GM18498 (cell line): ENCODE data around the gene RSRC1.
"Not testable (repeated sequence)": the region's sequence is repeated elsewhere in the genome, so short reads cannot be mapped to it uniquely, and the experiment has no call there.

Experiments
- ATAC-seq: cut with Tn5 transposase; IDR thresholded peaks from one replicate; pipeline ENCODE4 v1.9.1; 2021; ENCODE audit warnings: mild to moderate bottlenecking, moderate library complexity; ENCODE audit not compliant: unreplicated experiment

The RSRC1 gene

GRCh38 chr3:158384019-158384418 lies 274.1 kb downstream of the RSRC1 start:
- ATAC-seq: peak; percentile 86

DNA sequence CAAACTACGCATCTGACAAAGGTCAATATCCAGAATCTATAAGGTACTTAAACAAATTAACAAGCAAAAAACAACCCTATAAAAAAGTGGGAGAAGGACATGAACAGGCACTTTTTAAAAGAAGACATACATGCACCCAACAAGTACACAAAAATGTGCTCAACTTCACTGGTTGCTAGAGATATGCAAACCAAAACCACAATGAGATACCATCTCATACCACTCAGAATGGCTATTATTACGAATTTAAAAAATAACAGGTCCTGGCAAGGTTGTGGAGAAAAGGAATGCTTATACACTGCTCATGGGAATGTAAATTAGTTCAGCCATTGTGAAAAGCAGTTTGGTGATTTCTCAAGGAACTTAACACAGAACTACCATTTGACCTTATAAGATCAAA lies 285.5 kb downstream of the RSRC1 start:
- no peak for ATAC-seq

DNA sequence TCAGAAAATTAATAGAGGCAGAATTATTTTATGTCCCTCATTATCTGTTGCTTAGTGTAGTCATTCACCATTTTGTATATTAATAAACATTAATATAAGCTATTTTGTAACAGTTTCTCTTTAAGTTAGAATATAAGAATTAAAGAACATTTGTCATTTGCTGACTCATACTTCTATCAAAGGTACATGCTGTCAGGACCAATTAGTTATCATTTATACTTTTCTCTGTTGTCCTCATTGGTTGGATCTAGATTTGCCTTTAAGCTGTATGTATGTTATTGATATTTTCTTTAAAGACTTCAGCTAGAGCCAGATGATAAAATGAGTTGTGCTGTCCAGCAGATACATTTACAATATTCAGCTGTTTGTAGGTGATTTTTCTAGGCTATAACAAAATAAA lies 292.7 kb downstream of the RSRC1 start:
- ATAC-seq: no peak

DNA sequence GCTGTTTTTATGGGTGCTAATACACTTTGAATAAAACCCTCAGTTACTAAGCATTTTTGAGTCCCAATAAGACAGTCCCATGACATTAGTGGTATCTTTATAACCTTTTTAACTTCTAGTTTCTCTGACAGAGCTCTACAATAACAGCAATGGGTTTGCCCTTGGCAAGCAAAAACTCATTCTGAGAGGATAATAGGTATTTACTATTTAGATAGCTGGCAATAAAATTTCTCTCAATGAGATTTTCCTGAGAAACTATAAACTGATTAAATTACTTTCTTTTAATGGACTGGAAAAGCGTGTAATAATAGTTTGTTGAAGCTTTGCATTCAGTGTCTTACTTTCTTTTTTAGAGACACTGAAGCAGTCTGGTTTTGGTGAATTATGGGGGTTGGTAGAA lies 293.1 kb downstream of the RSRC1 start:
- no peak for ATAC-seq

GRCh38 chr3:158404131-158404718 lies 294.3 kb downstream of the RSRC1 start:
- ATAC-seq: no peak

GRCh38 chr3:158405507-158405906 lies 295.6 kb downstream of the RSRC1 start:
- no peak for ATAC-seq

DNA sequence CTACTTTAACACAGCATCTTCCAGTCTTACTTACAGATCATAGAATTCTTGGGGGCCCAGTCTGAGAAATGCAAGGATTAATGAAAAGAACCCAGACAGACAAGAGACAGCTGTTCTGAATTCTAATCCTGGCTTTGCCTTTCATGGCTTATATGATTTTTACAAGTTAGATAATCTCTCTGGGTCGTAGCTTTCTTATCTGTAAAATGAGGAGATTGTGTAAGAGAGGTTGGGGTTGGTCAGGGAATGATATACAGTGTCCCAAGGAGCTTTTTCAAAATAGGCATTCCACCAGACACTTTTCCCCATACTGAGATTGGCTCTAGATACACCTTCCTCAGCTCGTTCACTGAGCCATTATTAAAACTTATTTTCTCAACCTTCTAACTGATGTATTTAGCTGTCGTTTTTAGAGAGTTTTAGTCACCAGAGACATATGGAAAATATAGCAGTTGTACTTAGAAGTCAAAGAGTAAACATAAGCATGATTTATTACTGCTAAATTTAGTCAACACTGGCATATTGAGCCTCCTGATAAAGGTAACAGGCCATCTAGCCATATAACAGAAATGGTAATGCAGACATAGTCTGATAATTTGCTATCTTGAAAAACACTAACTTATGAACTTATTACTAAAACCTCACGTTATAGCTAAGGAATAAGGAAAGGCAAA lies 298.1 kb downstream of the RSRC1 start:
- ATAC-seq: no peak

DNA sequence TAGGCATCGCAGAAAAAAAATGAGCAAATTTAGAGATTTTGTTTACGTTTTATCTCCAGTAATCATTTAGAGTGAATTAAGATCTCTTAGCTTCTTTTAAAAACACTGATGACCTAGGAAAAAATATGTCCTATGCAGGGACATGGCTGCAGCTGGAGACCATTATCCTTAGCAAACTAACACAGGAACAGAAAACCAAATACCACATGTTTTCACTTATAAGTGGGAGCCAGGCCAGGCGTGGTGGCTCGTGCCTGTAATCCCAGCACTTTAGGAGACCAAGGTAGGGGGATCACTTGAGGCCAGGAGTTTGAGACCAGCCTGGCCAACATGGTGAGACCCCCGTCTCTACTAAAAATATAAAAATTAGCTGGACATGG lies 298.6 kb downstream of the RSRC1 start:
- not testable (repeated sequence) for ATAC-seq

DNA sequence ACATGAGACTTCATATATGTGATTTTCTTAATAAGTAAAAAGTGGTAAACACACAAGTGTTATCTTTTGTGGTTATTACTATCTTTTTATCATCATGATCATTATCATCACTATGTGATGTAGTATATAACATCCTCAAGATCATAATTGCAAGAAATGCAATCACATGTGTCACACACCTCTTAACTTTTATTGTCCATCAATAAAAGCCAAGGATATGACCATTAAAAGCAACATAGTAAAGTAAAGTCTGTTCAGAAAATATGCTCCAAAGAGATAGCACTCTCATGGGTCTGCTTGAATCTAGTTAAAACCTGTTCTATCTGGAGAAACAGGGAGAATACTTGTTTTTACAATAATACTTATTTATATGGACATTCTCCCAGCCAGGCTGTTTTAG lies 308.1 kb downstream of the RSRC1 start:
- ATAC-seq: no peak

- ATAC-seq: no peak
Measured at GRCh38 chr3:158419820-158420653, 310.1 kb downstream of the RSRC1 start.

GRCh38 chr3:158420654-158421396 lies 310.9 kb downstream of the RSRC1 start:
- ATAC-seq: peak; percentile 91

GRCh38 chr3:158430448-158430847 lies 320.6 kb downstream of the RSRC1 start:
- no peak for ATAC-seq

- no peak for ATAC-seq
Measured at GRCh38 chr3:158430968-158431367, 321.1 kb downstream of the RSRC1 start.

DNA sequence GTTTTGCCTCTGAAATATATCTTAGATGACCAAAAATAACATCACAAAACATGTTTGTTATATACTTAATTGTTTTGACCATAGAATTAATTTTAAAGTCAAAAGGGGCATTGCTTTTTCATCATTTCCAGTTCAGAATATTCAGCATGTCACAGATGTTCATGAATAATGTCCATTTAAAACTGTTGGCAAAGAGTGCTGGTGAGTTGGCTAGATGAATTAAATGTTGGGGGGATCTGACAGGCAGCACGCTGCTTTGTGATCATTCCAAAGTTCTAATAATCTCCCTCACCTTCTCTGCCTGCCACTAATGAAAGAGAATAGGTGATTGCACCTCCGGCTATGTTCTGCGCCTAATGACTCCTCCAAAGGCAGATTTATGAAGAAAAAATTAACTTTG lies 321.9 kb downstream of the RSRC1 start:
- no peak for ATAC-seq

GRCh38 chr3:158434412-158435038 lies 324.6 kb downstream of the RSRC1 start:
- peak; percentile 91 for ATAC-seq

DNA sequence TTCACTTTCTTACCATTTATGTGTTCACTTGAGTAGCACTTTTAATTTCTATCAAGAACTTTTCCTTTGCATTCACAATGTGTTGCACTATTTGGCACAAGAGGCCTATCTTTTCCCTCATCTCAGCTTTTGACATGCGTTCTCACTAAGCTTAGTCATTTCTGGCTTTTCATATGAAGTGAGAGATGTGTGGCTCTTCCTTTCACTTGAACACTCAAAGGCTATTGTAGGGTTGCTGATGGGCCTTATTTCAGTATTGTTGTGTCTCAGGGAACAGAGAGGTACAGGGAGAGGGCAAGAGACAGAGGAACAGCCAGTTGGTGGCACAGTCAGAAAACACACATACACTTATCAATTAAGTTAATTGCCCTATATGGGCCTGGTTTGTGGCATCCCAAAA lies 333.7 kb downstream of the RSRC1 start:
- peak; percentile 94 for ATAC-seq

DNA sequence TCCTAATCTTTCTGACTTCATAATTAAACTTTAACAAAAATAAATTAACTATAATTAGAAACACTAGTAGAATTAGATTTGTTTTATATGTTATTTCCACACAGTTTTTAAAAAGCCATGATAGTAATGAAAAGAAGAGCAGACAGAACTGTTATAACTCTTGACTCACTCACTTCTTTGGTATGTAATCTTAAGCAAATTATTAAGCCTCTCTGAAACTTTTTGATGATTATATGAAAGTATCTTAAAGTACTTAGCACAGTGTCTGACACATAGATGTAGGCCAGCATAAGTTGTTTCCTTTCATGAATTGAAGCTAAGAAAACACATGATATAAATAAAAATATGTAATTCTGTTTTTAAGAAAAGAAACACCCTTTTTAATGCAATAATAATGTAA lies 337.5 kb downstream of the RSRC1 start:
- ATAC-seq: no peak

- ATAC-seq: no peak
Measured at GRCh38 chr3:158451405-158452055, 341.6 kb downstream of the RSRC1 start.

- ATAC-seq: no peak
Measured at GRCh38 chr3:158452334-158452733, 342.4 kb downstream of the RSRC1 start.

DNA sequence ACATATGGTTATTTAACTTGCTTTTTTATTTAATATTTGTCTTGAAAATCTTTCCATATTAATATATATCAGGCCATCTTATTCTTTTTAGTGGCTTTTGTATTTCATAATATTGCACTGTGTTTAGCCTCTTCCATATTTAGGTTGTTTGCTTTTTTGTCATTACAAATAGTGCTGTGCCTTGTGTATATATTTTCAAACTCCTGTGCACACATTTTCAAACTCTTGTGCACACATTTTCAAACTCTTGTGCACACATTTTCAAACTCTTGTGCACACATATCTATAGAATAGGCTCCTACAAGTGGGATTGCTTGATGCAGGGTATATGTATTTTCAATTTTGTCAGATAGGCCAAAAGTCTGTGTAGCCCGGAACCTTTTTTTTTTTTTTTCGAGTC lies 343.1 kb downstream of the RSRC1 start:
- no peak for ATAC-seq
